GM23248 (cell line): ENCODE results near the gene FUCA2. TPM values are rescaled to one million over a fixed set of nuclear protein-coding genes. Genes with fewer than 3 reads are reported as not detected.

ENCODE experiments used
- DNase-seq: peaks from one replicate; pipeline ENCODE4 v3.0.0-alpha.2; 2015
- H2AFZ ChIP-seq: fragments of 200-600 bp; sonication (generic); 2 replicates; pipeline ENCODE4 v1.6.1; 2016; ENCODE audit warnings: antibody characterized with exemption
- H3F3A ChIP-seq: fragments of 200-600 bp; sonication (generic); 2 replicates; pipeline ENCODE4 v1.6.1; 2016; ENCODE audit warnings: mild to moderate bottlenecking, antibody characterized with exemption, mixed run types; ENCODE audit not compliant: insufficient read depth
- H3K27ac ChIP-seq: fragments of 200-600 bp; sonication (generic); 2 replicates; pipeline ENCODE4 v1.5.1; 2016; ENCODE audit warnings: mild to moderate bottlenecking
- H3K27me3 ChIP-seq: fragments of 200-600 bp; sonication (generic); replicated peaks from 2 replicates; pipeline ENCODE4 v1.6.1; 2016; ENCODE audit warnings: mild to moderate bottlenecking; ENCODE audit not compliant: insufficient read depth
- H3K36me3 ChIP-seq: fragments of 200-600 bp; sonication (generic); 2 replicates; pipeline ENCODE4 v1.6.1; 2016; ENCODE audit warnings: low read depth, mild to moderate bottlenecking
- H3K4me1 ChIP-seq: fragments of 200-600 bp; sonication (generic); 2 replicates; pipeline ENCODE4 v1.6.1; 2016; ENCODE audit warnings: mild to moderate bottlenecking; ENCODE audit not compliant: insufficient read depth
- H3K4me2 ChIP-seq: fragments of 200-600 bp; sonication (generic); one replicate; pipeline ENCODE4 v1.6.1; 2016; ENCODE audit warnings: mild to moderate bottlenecking; ENCODE audit not compliant: unreplicated experiment
- H3K4me3 ChIP-seq: fragments of 200-600 bp; sonication (generic); 2 replicates; pipeline ENCODE4 v1.5.1; 2016; ENCODE audit warnings: mild to moderate bottlenecking
- H3K79me2 ChIP-seq: fragments of 200-600 bp; sonication (generic); 2 replicates; pipeline ENCODE4 v1.6.1; 2016; ENCODE audit warnings: mild to moderate bottlenecking; ENCODE audit not compliant: insufficient read depth
- H3K9ac ChIP-seq: fragments of 200-600 bp; sonication (generic); 2 replicates; pipeline ENCODE4 v1.6.1; 2016; ENCODE audit warnings: mild to moderate bottlenecking
- H3K9me2 ChIP-seq: fragments of 200-600 bp; sonication (generic); 2 replicates; pipeline ENCODE4 v1.6.1; 2016; ENCODE audit warnings: mixed run types, mild to moderate bottlenecking, moderate library complexity; ENCODE audit not compliant: insufficient read depth
- H3K9me3 ChIP-seq: fragments of 200-600 bp; sonication (generic); one replicate; pipeline ENCODE4 v1.6.1; 2017; ENCODE audit warnings: low read depth
- H4K20me1 ChIP-seq: fragments of 200-600 bp; sonication (generic); 2 replicates; pipeline ENCODE4 v1.6.0; 2016; ENCODE audit not compliant: insufficient read depth
- EZH2 ChIP-seq: fragments of 200-600 bp; sonication (generic); IDR thresholded peaks from 2 replicates; pipeline ENCODE4 v1.6.1; 2018; ENCODE audit warnings: antibody characterized with exemption, mild to moderate bottlenecking; ENCODE audit not compliant: insufficient read depth, poor library complexity, severe bottlenecking
- EZH2phosphoT487 ChIP-seq: fragments of 200-600 bp; sonication (generic); IDR thresholded peaks from 2 replicates; pipeline ENCODE4 v1.6.1; 2018; ENCODE audit warnings: antibody characterized with exemption, moderate library complexity, mild to moderate bottlenecking, low read depth; ENCODE audit not compliant: insufficient read depth
- WGBS, 2 experiments: methylation state at CpG; one replicate each; pipeline ENCODE4 v1.1.6; 2015 to 2017; ENCODE audit warnings: low lambda C conversion rate in 2 of 2, low coverage in 1 of 2; ENCODE audit errors: missing lambda C conversion rate in 2 of 2; 5-methylcytosine and 5-hydroxymethylcytosine counted together
- in situ Hi-C: fragments of 300-500 bp; cut with MboI; formaldehyde crosslinking; loops from 2 replicates; pipeline ENCODE4 v1.15.0; 2020
- polyA plus RNA-seq: library from polyadenylated mRNA; unstranded; fragments of >200 nt; fragmentation: Nextera tagmentation; extraction: Ambion mirVana; gene quantifications from 2 replicates; pipeline ENCODE4 v1.2.1, GENCODE V29; 2016
- total RNA-seq: library from RNA; depleted of rRNA; stranded (reverse); fragments of >200 nt; shearing (Covaris generic); gene quantifications from 2 replicates; pipeline ENCODE4 v1.2.3, GENCODE V29; 2014

The FUCA2 gene
- total and polyA plus RNA-seq, 2 experiments from 2014 or later, result 57.2 to 108 TPM

DNA sequence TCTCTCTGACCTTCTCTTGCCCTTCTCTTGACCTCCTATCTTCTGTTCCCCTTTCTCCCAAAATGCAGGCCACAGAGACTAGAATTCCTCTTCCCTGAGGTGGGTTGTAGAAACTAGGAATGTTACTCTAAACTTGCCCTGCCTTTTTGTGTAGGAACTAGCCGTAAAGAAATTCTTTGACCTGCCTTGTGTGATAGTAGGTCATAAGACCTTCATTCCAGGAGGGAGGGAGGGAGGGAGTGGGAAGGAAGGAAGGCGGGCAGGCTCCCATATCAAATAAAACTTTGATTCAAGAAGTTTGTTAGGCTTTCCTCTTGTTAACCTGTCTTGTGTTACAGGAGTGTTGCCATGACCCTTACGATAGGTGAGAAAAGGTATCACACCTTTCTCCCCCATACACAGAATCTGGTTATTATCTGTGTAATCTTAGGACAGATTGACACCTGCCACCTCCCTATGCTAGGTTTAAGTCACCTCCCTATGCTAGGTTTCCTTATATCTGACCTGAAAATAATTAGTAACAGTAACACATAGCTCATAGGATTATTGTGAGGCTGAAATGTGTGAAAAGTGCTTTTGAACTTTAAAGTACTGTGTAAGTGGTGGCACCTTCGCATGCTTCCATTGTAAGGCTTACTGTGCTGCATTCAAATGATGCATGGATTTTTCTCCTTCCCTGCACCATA is 32.6 kb upstream of the FUCA2 start:
- Histone ChIP-seq H3K4me3 (no peak overlapping the region), H3K9ac (no peak overlapping the region), H3K9me3 (no peaks in the 10 kb centered on the region), H2AFZ (no peak overlapping the region), H3K27me3 (no peaks in the 10 kb centered on the region), H3K36me3 (no peaks in the 10 kb centered on the region), H4K20me1 (no peaks in the 10 kb centered on the region), H3K4me2 (no peak overlapping the region), H3K27ac (no peak overlapping the region), H3K4me1 (peaks cover 14% of the 10 kb centered on the region; the same call in 1 of the 2 replicates), H3K79me2 (peaks cover 20% of the 10 kb centered on the region), H3F3A (no peaks in the 10 kb centered on the region), H3K9me2 (no peaks in the 10 kb centered on the region)
- 88 to 97% methylated on average over 4 of the region's 4 CpGs for WGBS, 2 experiments
- in situ Hi-C loops, result no loop called here
- TF ChIP-seq EZH2 (no peak), EZH2phosphoT487 (no peak)
- no peak for DNase-seq

DNA sequence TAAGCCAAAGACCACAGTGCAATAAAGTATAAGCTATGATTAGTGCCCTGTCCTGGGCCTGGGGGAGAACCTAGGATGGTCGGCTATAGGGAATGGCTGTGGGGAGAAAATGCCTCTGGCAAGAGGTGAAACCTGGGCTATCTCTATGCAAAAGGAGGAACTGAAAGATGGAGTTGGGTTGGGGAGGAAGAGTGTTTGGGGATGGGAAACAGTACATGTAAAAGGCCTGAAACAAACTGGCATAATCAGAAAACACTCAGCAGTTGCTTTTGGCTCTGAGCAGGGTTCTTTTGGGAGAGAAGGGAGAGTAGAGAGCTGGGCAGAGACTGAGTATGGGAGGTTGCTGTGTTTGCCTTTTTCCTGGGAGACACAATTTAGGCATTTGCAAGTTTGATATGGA is 31.9 kb upstream of the FUCA2 start:
- H3K4me1 ChIP-seq, result peaks cover 14% of the 10 kb centered on the region; the same call in 1 of the 2 replicates
- no peak overlapping the region for H3K4me2 ChIP-seq
- H2AFZ ChIP-seq, result no peak overlapping the region
- H3K27me3 ChIP-seq, result no peaks in the 10 kb centered on the region
- no peak overlapping the region for H3K9ac ChIP-seq
- in situ Hi-C loops, result no loop called here
- DNase-seq, result no peak
- no peaks in the 10 kb centered on the region for H4K20me1 ChIP-seq
- no peaks in the 10 kb centered on the region for H3K9me3 ChIP-seq
- H3K27ac ChIP-seq, result no peak overlapping the region
- H3K36me3 ChIP-seq, result no peaks in the 10 kb centered on the region
- peaks cover 27% of the 10 kb centered on the region for H3K79me2 ChIP-seq
- H3K4me3 ChIP-seq, result no peak overlapping the region
- no peaks in the 10 kb centered on the region for H3K9me2 ChIP-seq
- TF ChIP-seq EZH2phosphoT487 (no peak), EZH2 (no peak)
- no peaks in the 10 kb centered on the region for H3F3A ChIP-seq
- 97 to 100% methylated on average over 1 of the region's 1 CpG for WGBS, 2 experiments

DNA sequence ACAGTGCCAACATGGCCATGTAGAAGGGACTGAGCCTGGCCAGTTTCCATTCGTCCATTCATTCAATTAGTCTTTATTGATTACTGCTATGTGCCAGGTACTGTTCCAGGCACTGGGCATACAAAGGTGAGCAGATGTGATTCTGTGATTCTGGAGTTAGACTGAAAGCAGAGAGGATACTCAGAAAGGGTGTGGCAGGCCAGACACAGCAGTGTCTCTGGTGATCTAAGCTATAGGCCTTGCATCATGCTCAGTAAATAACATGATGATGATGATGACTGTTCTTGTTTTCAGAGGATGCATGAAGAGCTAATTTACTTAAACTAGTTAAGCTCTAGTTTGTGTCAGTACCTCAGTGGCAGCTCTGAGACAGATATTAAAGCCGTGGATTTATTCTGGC is 31.4 kb upstream of the FUCA2 start:
- H3K27me3 ChIP-seq, result no peaks in the 10 kb centered on the region
- H3K79me2 ChIP-seq, result peaks cover 33% of the 10 kb centered on the region
- H3K9me3 ChIP-seq, result no peaks in the 10 kb centered on the region
- H3K4me2 ChIP-seq, result no peak overlapping the region
- H3F3A ChIP-seq, result no peaks in the 10 kb centered on the region
- 70 to 77% methylated on average over 2 of the region's 2 CpGs for WGBS, 2 experiments
- no peaks in the 10 kb centered on the region for H4K20me1 ChIP-seq
- peak; percentile 77 for DNase-seq
- no peak overlapping the region for H3K4me3 ChIP-seq
- H3K27ac ChIP-seq, result no peak overlapping the region
- no peaks in the 10 kb centered on the region for H3K9me2 ChIP-seq
- H3K4me1 ChIP-seq, result peaks cover 16% of the 10 kb centered on the region; the same call in 1 of the 2 replicates
- H3K36me3 ChIP-seq, result no peaks in the 10 kb centered on the region
- in situ Hi-C loops, result no loop called here
- no peak overlapping the region for H3K9ac ChIP-seq
- no peak for TF ChIP-seq EZH2
- TF ChIP-seq EZH2phosphoT487, result no peak
- H2AFZ ChIP-seq, result peak overlapping the region; percentile 39; the same call in 1 of the 2 replicates

DNA sequence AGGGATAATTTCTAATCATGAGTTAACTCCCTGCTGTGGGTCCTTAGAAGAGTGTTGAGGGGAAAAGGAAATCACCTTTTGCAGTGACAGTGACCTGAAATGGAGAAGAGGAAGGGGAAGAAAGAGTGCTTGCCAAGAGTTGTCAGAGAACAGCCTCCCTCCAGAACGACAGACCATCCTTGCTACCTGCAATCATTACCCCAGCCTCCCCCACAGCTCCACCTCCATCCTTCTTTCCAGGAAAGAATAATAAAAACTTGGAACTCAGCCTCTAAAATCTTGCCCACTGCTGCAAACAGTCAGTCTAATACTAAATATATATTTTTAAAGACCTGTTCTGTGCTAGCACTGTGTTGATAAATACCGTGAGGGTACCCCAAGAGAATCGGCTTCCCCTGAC is 28.7 kb upstream of the FUCA2 start:
- no peaks in the 10 kb centered on the region for H3K9me3 ChIP-seq
- no peak overlapping the region for H3K4me2 ChIP-seq
- TF ChIP-seq EZH2phosphoT487, result no peak
- no peak for TF ChIP-seq EZH2
- no peaks in the 10 kb centered on the region for H3K27me3 ChIP-seq
- H2AFZ ChIP-seq, result no peak overlapping the region
- no peak for DNase-seq
- H3F3A ChIP-seq, result no peaks in the 10 kb centered on the region
- H3K4me3 ChIP-seq, result no peak overlapping the region
- no peak overlapping the region for H3K27ac ChIP-seq
- H3K9me2 ChIP-seq, result no peaks in the 10 kb centered on the region
- peaks cover 35% of the 10 kb centered on the region for H3K79me2 ChIP-seq
- peaks cover 12% of the 10 kb centered on the region; the same call in 1 of the 2 replicates for H3K4me1 ChIP-seq
- H3K9ac ChIP-seq, result no peak overlapping the region
- in situ Hi-C loops, result no loop called here
- no peaks in the 10 kb centered on the region for H3K36me3 ChIP-seq
- WGBS, 2 experiments, result 75 to 82% methylated on average over 3 of the region's 3 CpGs
- no peaks in the 10 kb centered on the region for H4K20me1 ChIP-seq
